HepG2 (cell line): ENCODE measurements around the gene STX2. TPM values are rescaled to one million over a fixed set of nuclear protein-coding genes. Genes with fewer than 3 reads are reported as not detected.
A peak's percentile ranks its signal among the peaks of the same experiment; 100 is the strongest.

Source experiments
- BORCS8-MEF2B ChIP-seq: sonication (generic); formaldehyde crosslinking; IDR thresholded peaks from 2 replicates; pipeline ENCODE4 v1.8.0; 2022; ENCODE audit warnings: mild to moderate bottlenecking, missing genetic modification reagents
- DR1 ChIP-seq: sonication (generic); formaldehyde crosslinking; IDR thresholded peaks from 2 replicates; pipeline ENCODE4 v1.8.0; 2021; ENCODE audit warnings: mild to moderate bottlenecking, missing genetic modification reagents, inconsistent platforms
- E2F2 ChIP-seq: sonication (generic); formaldehyde crosslinking; IDR thresholded peaks from 2 replicates; pipeline ENCODE4 v1.4.0; 2020; ENCODE audit warnings: missing genetic modification reagents, borderline replicate concordance
- ETS1 ChIP-seq: sonication (generic); formaldehyde crosslinking; IDR thresholded peaks from 2 replicates; pipeline ENCODE4 v1.4.0; 2020; ENCODE audit warnings: missing genetic modification reagents
- GABPA ChIP-seq, 2 experiments: IDR thresholded peaks; 2 replicates each; pipeline ENCODE4 v1.6.1; 2011 to 2016; ENCODE audit warnings: low read depth in 2 of 2, low read length in 1 of 2, missing biosample characterization in 1 of 2, missing genetic modification characterization in 1 of 2
- GABPB1 ChIP-seq: IDR thresholded peaks from 2 replicates; pipeline ENCODE4 v1.6.1; 2016; ENCODE audit warnings: mild to moderate bottlenecking, missing genetic modification reagents, moderate library complexity, missing compliant biosample characterization
- GFI1 ChIP-seq: sonication (generic); formaldehyde crosslinking; IDR thresholded peaks from 2 replicates; pipeline ENCODE4 v1.5.0; 2020; ENCODE audit warnings: missing genetic modification reagents, mild to moderate bottlenecking, borderline replicate concordance
- HDAC2 ChIP-seq: sonication (generic); formaldehyde crosslinking; IDR thresholded peaks from 2 replicates; pipeline ENCODE4 v1.4.0; 2020; ENCODE audit warnings: missing genetic modification reagents
- HNF4G ChIP-seq, 2 experiments: sonication (generic) in 1 of 2; formaldehyde crosslinking in 1 of 2; IDR thresholded peaks; 2 replicates each; pipeline versions ENCODE4 v1.4.0 to v1.6.1; 2011 to 2020; ENCODE audit warnings: borderline replicate concordance in 2 of 2, low read depth in 2 of 2, mild to moderate bottlenecking in 2 of 2, low read length in 1 of 2, missing genetic modification reagents in 1 of 2, moderate library complexity in 1 of 2
- NCOR1 ChIP-seq: fragments of 200-600 bp; sonication (generic); IDR thresholded peaks from 2 replicates; pipeline ENCODE4 v1.7.0; 2017; ENCODE audit warnings: antibody characterized with exemption, low read length, borderline replicate concordance
- RAD51 ChIP-seq: fragments of 450-650 bp; IDR thresholded peaks from 2 replicates; pipeline ENCODE4 v1.6.1; 2016; ENCODE audit warnings: borderline replicate concordance
- SIN3B ChIP-seq: fragments of 150-350 bp; IDR thresholded peaks from 2 replicates; pipeline ENCODE4 v1.6.1; 2014; ENCODE audit warnings: low read length
- SMYD3 ChIP-seq: sonication (generic); formaldehyde crosslinking; IDR thresholded peaks from 2 replicates; pipeline ENCODE4 v1.8.1; 2023; ENCODE audit warnings: mild to moderate bottlenecking, missing genetic modification reagents
- UBTF ChIP-seq: sonication (generic); formaldehyde crosslinking; IDR thresholded peaks from 2 replicates; pipeline ENCODE4 v1.4.0; 2020; ENCODE audit warnings: mild to moderate bottlenecking, missing genetic modification reagents
- ZBTB4 ChIP-seq: sonication (generic); formaldehyde crosslinking; IDR thresholded peaks from 2 replicates; pipeline ENCODE4 v1.4.0; 2020; ENCODE audit warnings: missing genetic modification reagents, mild to moderate bottlenecking, borderline replicate concordance
- ZNF232 ChIP-seq: sonication (generic); formaldehyde crosslinking; IDR thresholded peaks from 2 replicates; pipeline ENCODE4 v1.4.0; 2020; ENCODE audit warnings: missing genetic modification reagents, borderline replicate concordance
- ZNF382 ChIP-seq: sonication (generic); formaldehyde crosslinking; IDR thresholded peaks from 2 replicates; pipeline ENCODE4 v1.5.0; 2020; ENCODE audit warnings: missing genetic modification reagents, mild to moderate bottlenecking, borderline replicate concordance
- ZNF546 ChIP-seq: sonication (generic); formaldehyde crosslinking; conservative IDR thresholded peaks from 2 replicates; pipeline ENCODE4 v1.8.1; 2023; ENCODE audit warnings: mild to moderate bottlenecking, missing genetic modification reagents
- ZNF558 ChIP-seq: sonication (generic); formaldehyde crosslinking; IDR thresholded peaks from 2 replicates; pipeline ENCODE4 v1.9.0; 2022; ENCODE audit warnings: mild to moderate bottlenecking, missing genetic modification reagents, borderline replicate concordance
- ZNF569 ChIP-seq: sonication (generic); formaldehyde crosslinking; IDR thresholded peaks from 2 replicates; pipeline ENCODE4 v1.5.0; 2020; ENCODE audit warnings: mild to moderate bottlenecking, missing genetic modification reagents, moderate library complexity, borderline replicate concordance
- ZNF879 ChIP-seq: sonication (generic); formaldehyde crosslinking; IDR thresholded peaks from 2 replicates; pipeline ENCODE4 v1.8.1; 2023; ENCODE audit warnings: missing genetic modification reagents
- polyA plus RNA-seq, 8 experiments: library from polyadenylated mRNA; depleted of rRNA in 3 of 8; stranded (reverse) in 7 of 8; unstranded in 1 of 8; fragments of >200 nt; fragmentation: Illumina TruSeq in 4 of 8; extraction: Trizol in 4 of 8; gene quantifications; 2 replicates each; pipeline versions ENCODE4 v1.2.1 to v1.2.3, GENCODE V29; 2011 to 2016; ENCODE audit warnings: low read depth in 4 of 8, missing spikeins in 1 of 8, mixed read lengths in 1 of 8; ENCODE audit not compliant: insufficient read depth in 1 of 8
- total RNA-seq, 5 experiments: library from RNA; depleted of rRNA; stranded (reverse); fragments of >200 nt; fragmentation: Illumina TruSeq; extraction: Trizol; gene quantifications; 2 replicates each; pipeline ENCODE4 v1.2.3, GENCODE V29; 2016; ENCODE audit warnings: low read depth in 1 of 5

The STX2 gene
- total and polyA plus RNA-seq, 2 of the 13 experiments (the other 11 are each of a cell fraction or from before 2014, with no cell fraction given) = 13.4 to 25.1 TPM

- TF ChIP-seq NCOR1 = no peak
- no peak for TF ChIP-seq ZNF879 (CRISPR knock-in tag)
- no peak for TF ChIP-seq ZNF546
- TF ChIP-seq E2F2 = no peak
- no peak for TF ChIP-seq SMYD3
- no peak for TF ChIP-seq ZBTB4
- no peak for TF ChIP-seq ZNF558
- TF ChIP-seq GABPA (IDR thresholded peaks at IDR 0.05; ENCODE audit: low read depth, low read length) = peak; percentile 71
- TF ChIP-seq GABPA (CRISPR knock-in tag; IDR thresholded peaks at IDR 0.05; ENCODE audit: low read depth) = peak; percentile 95
- TF ChIP-seq GFI1 (CRISPR knock-in tag) = no peak
- peak; percentile 52; the same call in 1 of the 2 replicates for TF ChIP-seq BORCS8-MEF2B (CRISPR knock-in tag)
- no peak for TF ChIP-seq ZNF232
- TF ChIP-seq ETS1 = no peak
- TF ChIP-seq ZNF569 (CRISPR knock-in tag) = no peak
- TF ChIP-seq RAD51 = no peak
- no peak for TF ChIP-seq HDAC2
- TF ChIP-seq DR1 (CRISPR knock-in tag) = no peak
- no peak for TF ChIP-seq SIN3B
- no peak for TF ChIP-seq UBTF
- no peak for TF ChIP-seq HNF4G (IDR thresholded peaks at IDR 0.05; ENCODE audit: borderline replicate concordance, low read depth, low read length)
- TF ChIP-seq HNF4G (CRISPR knock-in tag; IDR thresholded peaks at IDR 0.05; ENCODE audit: borderline replicate concordance, low read depth) = no peak
- no peak for TF ChIP-seq ZNF382
- peak; percentile 75 for TF ChIP-seq GABPB1 (CRISPR knock-in tag)
Observed at GRCh38 chr12:130754234-130754901, 84.7 kb downstream of the STX2 start (continued).
